Amniotic stem cell (primary cell): Measurements from ENCODE around the gene SBF1.

Experiments used
- DNase-seq: peaks from one replicate; lab custom pipeline; 2025; lab: John Stamatoyannopoulos, UW

The SBF1 gene

DNA sequence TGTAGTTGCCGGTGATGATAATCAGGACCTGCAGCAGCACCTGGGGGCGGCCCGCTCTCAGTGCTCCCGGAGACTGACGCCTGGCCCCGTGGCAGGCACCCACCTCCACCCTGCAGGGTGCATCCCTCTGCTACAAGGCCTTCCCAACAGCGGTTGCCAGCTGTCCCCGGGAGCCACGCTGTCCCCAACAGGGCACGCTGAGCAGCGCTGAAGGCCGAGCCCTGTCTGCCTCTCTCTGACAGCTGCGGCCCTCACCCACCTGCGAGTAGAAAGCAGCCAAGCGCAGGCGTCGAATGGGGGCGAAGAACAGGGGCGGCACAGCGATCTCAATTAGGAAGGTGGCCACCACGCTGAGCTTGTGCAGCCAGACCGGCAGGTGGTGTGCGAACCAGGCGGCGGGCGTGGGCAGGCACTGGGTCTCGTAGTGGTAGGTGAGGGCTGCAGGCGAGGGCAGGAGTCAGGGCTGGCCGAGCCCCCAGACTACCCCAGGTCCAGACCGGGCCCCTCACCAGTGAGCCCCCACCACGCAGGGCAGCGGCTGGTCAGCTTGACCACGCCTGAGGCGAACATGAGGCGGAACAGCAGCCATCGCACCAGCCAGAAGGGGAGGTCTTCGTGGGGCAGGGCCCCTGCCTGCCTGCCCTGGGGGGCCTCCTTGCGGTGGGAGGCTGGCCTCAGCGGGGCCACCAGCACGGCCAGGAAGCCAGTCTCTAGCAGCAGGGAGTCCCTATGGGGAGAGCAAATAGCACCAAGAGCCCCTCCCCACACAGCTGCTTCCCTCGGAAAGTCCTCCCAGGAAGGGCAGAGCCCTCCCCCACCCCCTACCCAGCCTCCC lies 31.2 kb upstream of the SBF1 start:
- DNase-seq = no peak

- DNase-seq = no peak
Measured at GRCh38 chr22:50505276-50505775, 30.5 kb upstream of the SBF1 start.

DNA sequence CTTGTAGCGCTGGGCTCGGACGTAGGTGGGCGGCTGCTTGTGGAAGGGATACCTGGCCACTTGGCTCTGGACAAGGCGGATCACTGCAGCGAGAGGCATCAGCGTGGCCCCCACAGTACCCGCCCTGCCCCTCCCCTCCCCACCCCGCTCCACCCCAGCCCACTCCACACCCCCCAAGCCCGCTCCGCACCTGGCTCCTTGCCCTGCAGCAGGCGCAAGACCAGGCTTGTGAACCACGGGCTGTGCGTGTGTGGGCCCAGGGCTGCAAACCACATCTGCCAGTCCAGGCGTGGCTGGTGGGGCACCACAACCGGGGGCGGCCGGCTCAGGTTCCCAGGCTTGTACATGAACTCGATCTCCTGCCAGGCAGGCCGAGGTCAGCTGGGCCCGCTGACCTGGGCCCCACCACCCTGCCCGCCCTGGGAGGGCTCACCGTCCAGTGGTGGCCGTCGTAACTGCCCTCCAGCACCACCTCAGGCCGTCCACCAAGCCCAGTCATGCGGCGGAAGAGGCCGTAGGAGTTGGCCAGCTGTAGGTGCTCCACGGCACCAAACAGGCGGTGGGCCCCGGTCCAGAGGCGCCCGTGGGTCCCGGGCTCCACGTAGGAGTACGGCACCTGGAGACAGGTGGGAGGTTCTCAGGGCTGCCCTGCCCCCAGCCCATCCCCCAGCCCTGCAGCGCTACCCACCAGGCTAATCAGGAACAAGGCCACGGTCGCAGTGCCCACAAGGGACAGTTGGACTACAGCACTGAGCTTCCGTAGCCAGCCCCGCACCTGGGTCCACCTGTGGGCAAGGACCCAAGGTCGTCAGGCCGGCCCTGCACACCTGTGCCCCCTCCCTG lies 29.8 kb upstream of the SBF1 start:
- no peak for DNase-seq

DNA sequence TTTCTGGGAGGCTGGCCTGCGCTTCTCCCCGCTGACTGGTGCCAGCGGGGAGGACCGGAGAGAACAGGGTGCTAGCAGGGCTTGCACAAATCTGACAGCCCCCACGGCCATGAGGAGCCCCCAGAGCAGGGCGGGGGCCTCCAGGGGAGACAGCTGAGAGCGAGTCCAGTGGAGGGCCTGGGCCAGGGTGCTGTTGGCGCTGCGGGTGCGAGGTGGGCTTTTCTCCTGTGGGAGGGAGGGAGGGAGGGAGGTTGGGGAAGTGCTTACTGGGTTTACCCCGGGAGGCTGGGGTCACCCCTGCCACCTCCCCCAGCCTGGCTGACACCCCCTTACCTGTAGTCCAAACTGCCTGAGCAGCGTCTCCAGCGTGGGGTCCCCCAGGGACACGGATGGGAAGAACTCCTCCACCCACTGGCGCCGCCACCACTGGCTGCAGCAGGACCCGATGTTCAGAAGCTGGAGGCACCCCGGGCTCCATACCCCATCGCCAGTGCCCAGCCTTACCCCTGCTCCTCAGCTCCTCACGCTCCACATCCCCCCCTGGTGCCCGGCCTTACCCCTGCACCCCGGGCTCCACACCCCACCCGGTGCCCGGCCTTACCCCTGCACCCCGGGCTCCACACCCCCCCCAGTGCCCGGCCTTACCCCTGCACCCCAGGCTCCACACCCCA lies 28.8 kb upstream of the SBF1 start:
- DNase-seq = no peak

- DNase-seq = no peak
Measured at GRCh38 chr22:50502628-50503474, 28.0 kb upstream of the SBF1 start.

GRCh38 chr22:50502096-50502495 lies 27.3 kb upstream of the SBF1 start:
- DNase-seq = no peak

DNA sequence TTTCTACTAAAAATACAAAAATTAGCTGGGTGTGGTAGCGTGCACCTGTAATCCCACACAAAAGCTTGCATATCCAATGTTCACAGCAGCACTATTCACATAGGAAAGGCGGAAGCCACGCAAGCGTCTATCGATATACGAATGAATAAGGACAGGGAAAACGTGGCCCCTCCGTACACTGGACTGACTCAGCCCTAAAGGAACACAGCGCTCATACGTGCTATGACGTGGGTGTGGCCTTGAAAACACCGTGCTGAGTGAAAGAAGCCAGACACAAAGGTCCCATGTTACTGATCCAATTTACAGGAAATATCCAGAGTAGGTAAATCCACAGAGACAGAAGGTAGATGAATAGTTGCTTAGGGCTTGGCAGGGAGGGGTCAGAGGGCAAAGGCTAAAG lies 25.6 kb upstream of the SBF1 start:
- DNase-seq = no peak

GRCh38 chr22:50498322-50498890 lies 23.6 kb upstream of the SBF1 start:
- DNase-seq = no peak

DNA sequence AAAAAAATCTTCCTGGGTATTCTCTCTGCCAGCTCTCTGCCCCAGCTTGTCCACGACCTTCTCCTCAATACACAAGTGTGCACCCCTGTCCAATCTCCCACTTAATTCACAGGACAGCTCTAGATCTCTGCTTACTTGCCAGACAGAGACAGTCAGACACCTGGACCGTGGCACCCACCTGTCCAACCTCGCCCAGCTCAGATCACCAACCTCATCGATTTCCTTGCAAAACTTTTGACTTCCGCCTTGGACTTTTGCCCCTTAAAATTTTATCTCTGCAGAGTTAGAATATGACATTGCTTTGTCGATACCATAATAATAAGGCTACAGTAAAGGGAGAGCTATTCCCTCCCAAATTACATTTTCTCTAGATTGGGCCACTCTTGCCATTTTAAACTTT lies 22.3 kb upstream of the SBF1 start:
- no peak for DNase-seq

DNA sequence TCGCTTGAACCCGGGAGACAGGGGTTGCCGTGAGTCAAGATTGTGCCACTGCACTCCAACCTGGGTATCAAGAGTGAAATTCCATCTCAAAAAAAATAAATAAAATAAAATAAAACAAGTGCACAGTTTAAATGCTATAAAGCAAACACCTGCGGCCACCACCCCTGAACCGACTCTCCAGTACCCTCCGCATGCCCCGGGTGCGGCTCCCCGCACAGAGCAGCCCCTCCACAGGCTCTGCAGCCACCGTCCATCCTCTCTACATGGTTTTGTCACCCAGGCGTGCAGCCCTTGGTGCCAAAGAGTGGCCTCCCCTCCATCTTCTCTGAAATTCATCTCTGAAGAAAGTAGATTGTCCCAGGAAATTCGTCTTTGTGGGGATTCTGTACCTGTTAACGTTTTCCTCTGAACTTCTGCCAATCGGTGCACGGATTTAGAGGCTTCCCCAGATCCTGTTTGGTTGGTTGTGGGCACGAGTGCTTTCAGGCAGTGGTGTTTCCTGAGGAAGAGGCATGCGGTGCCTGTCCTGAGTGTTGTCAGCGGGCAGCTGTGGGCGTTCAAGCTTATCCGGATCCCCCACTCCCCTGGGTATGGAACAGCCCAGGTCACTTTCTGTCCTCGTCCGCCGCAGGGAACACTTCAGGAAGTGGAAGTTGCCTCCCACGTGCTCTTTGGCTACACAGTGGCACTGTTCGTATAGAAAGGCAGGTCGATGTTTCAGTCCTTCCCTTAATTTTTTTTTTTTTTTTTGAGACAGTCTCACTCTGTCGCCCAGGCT lies 15.9 kb upstream of the SBF1 start:
- DNase-seq = no peak

- no peak for DNase-seq
Measured at GRCh38 chr22:50489363-50490243, 14.8 kb upstream of the SBF1 start.

GRCh38 chr22:50488886-50489285 lies 14.1 kb upstream of the SBF1 start:
- no peak for DNase-seq

GRCh38 chr22:50488006-50488677 lies 13.3 kb upstream of the SBF1 start:
- DNase-seq = no peak

- DNase-seq = no peak
Measured at GRCh38 chr22:50487290-50488005, 12.6 kb upstream of the SBF1 start.

GRCh38 chr22:50486561-50487289 lies 11.9 kb upstream of the SBF1 start, which contains the start of gene MIOX:
TSS of gene MIOX (plus strand) at chr22:50486859. CDS start at chr22:50486898, 39 bp downstream.
- DNase-seq = no peak

GRCh38 chr22:50485221-50486131 lies 10.6 kb upstream of the SBF1 start:
- no peak for DNase-seq
